Omental fat pad (tissue), 4 donors: ENCODE data around the gene EN1. TPM values are rescaled to one million over a fixed set of nuclear protein-coding genes. Genes with fewer than 3 reads are reported as not detected.

Experiments used
- ATAC-seq: fragments of 150-250 bp; one replicate; pipeline ENCODE4 v1.9.1; 2016; ENCODE audit warnings: mild to moderate bottlenecking, moderate library complexity; ENCODE audit not compliant: low FRiP score
- DNase-seq: peaks from one replicate; pipeline ENCODE4 v3.0.0-alpha.2; 2019; ENCODE audit warnings: low spot score
- CTCF ChIP-seq, 3 donors: fragments of 450-650 bp; IDR thresholded peaks; one replicate each; pipeline ENCODE4 v1.5.1; 2016 to 2017; ENCODE audit warnings: antibody characterized with exemption in 3 of 3, mild to moderate bottlenecking in 3 of 3, moderate library complexity in 2 of 3
- total RNA-seq, 4 donors: library from RNA; depleted of rRNA; stranded (reverse); fragments of >200 nt; gene quantifications; one replicate each; pipeline ENCODE4 v1.1.0, GENCODE V29; 2016

The EN1 gene
- total RNA-seq, 4 donors from 2014 or later, result 0.28 to 1.9 (median 0.61) TPM

GRCh38 chr2:118880501-118880900 is 33.1 kb upstream of the EN1 start:
- TF ChIP-seq CTCF (IDR thresholded peaks at IDR 0.05), result no peak
- DNase-seq, result no peak
- no peak for ATAC-seq

GRCh38 chr2:118878531-118879149 is 31.2 kb upstream of the EN1 start:
- no peak for TF ChIP-seq CTCF (IDR thresholded peaks at IDR 0.05)
- ATAC-seq, result no peak
- DNase-seq, result no peak

- TF ChIP-seq CTCF (IDR thresholded peaks at IDR 0.05), result no peak
- ATAC-seq (peak; percentile 41), DNase-seq (no peak)
Measured at GRCh38 chr2:118875318-118875717, 27.9 kb upstream of the EN1 start.

- ATAC-seq, result no peak
Measured at GRCh38 chr2:118874324-118874723, 26.9 kb upstream of the EN1 start.

GRCh38 chr2:118865106-118865505 is 17.7 kb upstream of the EN1 start:
- ATAC-seq (peak; percentile 51), DNase-seq (no peak)
- no peak for TF ChIP-seq CTCF (IDR thresholded peaks at IDR 0.05)

More at GRCh38 chr2:118874324-118874723, 26.9 kb upstream of the EN1 start:
- TF ChIP-seq CTCF (IDR thresholded peaks at IDR 0.05), result no peak
- DNase-seq, result no peak

GRCh38 chr2:118864207-118864606 is 16.8 kb upstream of the EN1 start:
- DNase-seq (no peak), ATAC-seq (no peak)
- TF ChIP-seq CTCF (IDR thresholded peaks at IDR 0.05), result no peak

GRCh38 chr2:118861731-118862130 is 14.3 kb upstream of the EN1 start:
- TF ChIP-seq CTCF (IDR thresholded peaks at IDR 0.05), result no peak
- DNase-seq (no peak), ATAC-seq (no peak)
